Activated gamma-delta T cell treated with anti-CD3 and anti-CD28 coated beads, Interleukin-2, amount 50 U/mL, for 16 hours (primary cell): Measurements from ENCODE around the gene GTF3A.
A peak's percentile ranks its signal among the peaks of the same experiment; 100 is the strongest.

Source experiments
- DNase-seq: peaks from one replicate; pipeline ENCODE4 v3.0.0-alpha.2; 2020; ENCODE audit warnings: low read depth

The GTF3A gene

GRCh38 chr13:27405546-27406134 lies 18.8 kb upstream of the GTF3A start:
- DNase-seq = no peak

- peak; percentile 13 for DNase-seq
Measured at GRCh38 chr13:27406178-27406939, 18.1 kb upstream of the GTF3A start.

GRCh38 chr13:27408074-27408473 lies 16.3 kb upstream of the GTF3A start:
- no peak for DNase-seq

GRCh38 chr13:27409013-27409412 lies 15.4 kb upstream of the GTF3A start:
- DNase-seq = no peak

- no peak for DNase-seq
Measured at GRCh38 chr13:27411341-27411740, 13.1 kb upstream of the GTF3A start.

GRCh38 chr13:27415116-27415515 lies 9.3 kb upstream of the GTF3A start:
- no peak for DNase-seq

- DNase-seq = no peak
Measured at GRCh38 chr13:27419328-27419727, 5.1 kb upstream of the GTF3A start.

GRCh38 chr13:27421101-27421871 lies 3.1 kb upstream of the GTF3A start:
- DNase-seq = no peak

- no peak for DNase-seq
Measured at GRCh38 chr13:27423333-27423732, 1.1 kb upstream of the GTF3A start.

- DNase-seq = no peak
Measured at GRCh38 chr13:27425158-27425917, 919 bp downstream of the GTF3A start.

GRCh38 chr13:27425918-27426630 lies 1.7 kb downstream of the GTF3A start:
- DNase-seq = peak; percentile 74

- no peak for DNase-seq
Measured at GRCh38 chr13:27427641-27428040, 3.2 kb downstream of the GTF3A start.

- DNase-seq = no peak
Measured at GRCh38 chr13:27428160-27428559, 3.7 kb downstream of the GTF3A start.

GRCh38 chr13:27432180-27432579 lies 7.8 kb downstream of the GTF3A start:
- DNase-seq = no peak

GRCh38 chr13:27432611-27433210 lies 8.3 kb downstream of the GTF3A start:
- DNase-seq = no peak

- DNase-seq = no peak
Measured at GRCh38 chr13:27437126-27437525, 12.7 kb downstream of the GTF3A start.

- DNase-seq = no peak
Measured at GRCh38 chr13:27440408-27440807, 16.0 kb downstream of the GTF3A start.

- no peak for DNase-seq
Measured at GRCh38 chr13:27442071-27442647, 17.7 kb downstream of the GTF3A start.

GRCh38 chr13:27442797-27443196 lies 18.4 kb downstream of the GTF3A start:
- no peak for DNase-seq

GRCh38 chr13:27446986-27447583 lies 22.7 kb downstream of the GTF3A start:
- no peak for DNase-seq
